GM12878 (cell line): Measurements from ENCODE around the gene TSFM.

Source experiments
- ASH2L ChIP-seq: fragments of 300-600, 200-600 bp; sonication (generic); IDR thresholded peaks from 2 replicates; pipeline ENCODE4 v1.6.1; 2017; ENCODE audit warnings: low read depth, mild to moderate bottlenecking, borderline replicate concordance
- CTCF ChIP-seq, 3 experiments: IDR thresholded peaks in 2 of 3; conservative IDR thresholded peaks in 1 of 3; 2 replicates each; pipeline ENCODE4 v1.5.1; 2011; ENCODE audit warnings: low read depth in 3 of 3, low read length in 3 of 3, mild to moderate bottlenecking in 3 of 3, control low read depth in 2 of 3, moderate library complexity in 2 of 3, inconsistent platforms in 1 of 3, mixed read lengths in 1 of 3; ENCODE audit not compliant: control insufficient read depth in 2 of 3, insufficient read depth in 1 of 3; ENCODE audit errors: extremely low read depth in 1 of 3
- FOS ChIP-seq: IDR thresholded peaks from 3 replicates; pipeline ENCODE4 v1.6.1; 2011; ENCODE audit warnings: borderline replicate concordance; ENCODE audit not compliant: insufficient read length; ENCODE audit errors: extremely low read depth
- GABPA ChIP-seq: IDR thresholded peaks from 2 replicates; pipeline ENCODE4 v1.6.1; 2014; ENCODE audit warnings: antibody characterized with exemption, low read depth, mild to moderate bottlenecking, inconsistent platforms
- POLR2A ChIP-seq: IDR thresholded peaks from 2 replicates; pipeline ENCODE4 v1.6.1; 2011; ENCODE audit warnings: low read depth, mild to moderate bottlenecking, low read length
- REST ChIP-seq: IDR thresholded peaks from 2 replicates; pipeline ENCODE4 v1.6.1; 2012; ENCODE audit warnings: mild to moderate bottlenecking, low read depth, low read length
- SIN3A ChIP-seq: IDR thresholded peaks from 2 replicates; pipeline ENCODE4 v1.6.1; 2012; ENCODE audit warnings: low read depth, low read length, improper control_type of control experiment
- SREBF1 ChIP-seq: IDR thresholded peaks from 2 replicates; pipeline ENCODE4 v1.6.1; 2012; ENCODE audit warnings: mild to moderate bottlenecking, low read length
- SRF ChIP-seq, 2 experiments: IDR thresholded peaks; 2 replicates each; pipeline ENCODE4 v1.6.1; 2011; ENCODE audit warnings: low read depth in 2 of 2, low read length in 2 of 2, mild to moderate bottlenecking in 1 of 2, moderate library complexity in 1 of 2
- TAF1 ChIP-seq: IDR thresholded peaks from 2 replicates; pipeline ENCODE4 v1.6.1; 2011; ENCODE audit warnings: mild to moderate bottlenecking, low read depth, low read length, borderline replicate concordance
- USF1 ChIP-seq: IDR thresholded peaks from 2 replicates; pipeline ENCODE4 v1.6.1; 2011; ENCODE audit warnings: borderline replicate concordance, low read depth, mild to moderate bottlenecking, moderate library complexity, mixed read lengths, low read length; ENCODE audit not compliant: insufficient read depth; ENCODE audit errors: extremely low read length

GRCh38 chr12:57739914-57740538 is 42.6 kb upstream of the TSFM start:
- no peak for TF ChIP-seq USF1
- TF ChIP-seq SREBF1 = no peak
- TF ChIP-seq FOS = no peak
- no peak for TF ChIP-seq SRF (IDR thresholded peaks at IDR 0.05; ENCODE audit: low read depth in 2 of 2, low read length in 2 of 2)
- no peak for TF ChIP-seq SIN3A
- TF ChIP-seq POLR2A = no peak
- TF ChIP-seq GABPA = no peak
- TF ChIP-seq CTCF (IDR thresholded peaks at IDR 0.05 in 2 of 3, conservative IDR thresholded peaks at IDR 0.05 in 1 of 3; ENCODE audit: control insufficient read depth in 2 of 3, extremely low read depth in 1 of 3, insufficient read depth in 1 of 3, low read depth in 3 of 3, low read length in 3 of 3) = no peak
- no peak for TF ChIP-seq TAF1
- no peak for TF ChIP-seq REST
- no peak for TF ChIP-seq ASH2L
